T-helper 1 cell (primary cell): ENCODE measurements around the gene MAP1A.
"Not testable (repeated sequence)": the region's sequence is repeated elsewhere in the genome, so short reads cannot be mapped to it uniquely, and the experiment has no call there.

ENCODE experiments used
- DNase-seq, 5 donors: peaks; one replicate each; pipeline ENCODE4 v3.0.0-alpha.2; 2012 to 2020

The MAP1A gene

GRCh38 chr15:43531018-43531670 is 13.7 kb downstream of the MAP1A start:
- DNase-seq, result no peak

- not testable (repeated sequence) for DNase-seq
Measured at GRCh38 chr15:43532826-43533225, 15.4 kb downstream of the MAP1A start.

GRCh38 chr15:43534897-43535296 is 17.5 kb downstream of the MAP1A start:
- no peak for DNase-seq

DNA sequence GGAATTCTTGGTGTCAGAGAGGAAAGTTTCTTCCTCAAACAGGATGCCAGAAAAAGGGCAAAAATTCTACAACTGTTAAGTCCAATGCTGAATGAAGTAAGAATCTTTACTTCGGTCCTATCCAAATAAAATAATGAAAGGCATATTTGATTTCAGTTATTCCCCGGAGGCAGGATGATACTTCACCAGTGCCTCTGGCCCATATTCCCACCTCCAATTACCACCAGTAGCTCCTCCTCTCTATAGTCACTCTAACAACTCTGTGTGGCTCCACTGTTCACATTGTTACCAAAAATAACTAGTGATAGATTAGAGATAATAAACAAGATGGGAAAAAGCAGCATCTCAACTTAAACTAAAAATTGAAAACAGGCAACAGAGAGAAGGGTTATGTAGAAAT is 20.7 kb downstream of the MAP1A start:
- DNase-seq, result no peak

DNA sequence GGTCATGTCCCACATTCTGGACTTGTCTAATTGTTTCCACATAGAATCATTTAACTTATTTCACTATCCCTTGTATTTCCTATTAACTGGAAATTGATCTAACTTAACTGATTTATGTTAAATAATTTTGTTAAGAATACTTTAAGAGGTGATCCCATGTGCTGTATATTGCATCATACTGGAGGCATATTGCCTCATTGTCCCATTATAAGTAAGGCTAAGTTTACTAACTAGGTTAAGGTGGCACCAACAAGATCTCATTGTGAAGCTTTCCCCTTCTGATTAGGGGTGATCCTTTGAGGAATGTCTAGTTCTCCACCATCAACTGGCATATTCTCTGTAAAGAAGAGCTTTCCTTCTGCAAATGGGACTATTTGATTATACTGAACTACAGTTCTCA is 24.4 kb downstream of the MAP1A start:
- peak in 1 of 5 donors; percentile 18 for DNase-seq

DNA sequence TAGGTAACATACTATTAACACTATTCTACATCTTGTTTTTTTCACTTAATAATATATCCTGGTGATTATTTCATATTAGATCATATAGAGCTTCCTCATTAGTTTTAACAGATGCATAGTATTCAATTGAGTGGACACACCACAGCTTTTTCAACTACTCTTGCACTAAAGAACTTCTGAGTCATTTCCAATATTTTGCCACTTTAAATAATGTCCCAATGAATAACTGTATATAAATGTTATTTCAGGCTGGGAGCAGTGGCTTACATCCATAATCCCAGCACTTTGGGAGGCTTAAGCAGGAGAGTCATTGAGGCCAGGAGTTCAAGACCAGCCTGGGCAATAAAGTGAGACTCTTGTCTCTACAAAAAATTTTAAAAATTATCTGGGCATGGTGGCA is 26.9 kb downstream of the MAP1A start:
- no peak for DNase-seq

DNA sequence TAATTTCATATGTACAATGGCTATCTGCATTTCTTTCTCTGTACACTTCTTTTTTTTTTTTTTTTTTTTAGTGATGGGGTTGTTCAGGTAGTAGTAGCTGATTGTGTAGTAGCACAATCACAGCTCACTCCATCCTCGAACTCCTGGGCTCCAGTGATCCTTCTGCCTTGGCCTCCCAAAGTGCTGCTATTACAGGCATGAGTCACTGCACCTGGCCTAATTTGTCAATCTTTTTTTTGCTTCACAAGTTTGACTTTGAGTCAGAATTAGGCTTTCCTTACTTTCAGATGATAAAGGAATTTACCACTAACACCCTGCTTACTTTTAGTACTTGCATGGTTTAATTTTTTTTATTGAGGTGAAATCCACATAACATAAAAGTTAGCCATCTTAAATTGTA is 28.0 kb downstream of the MAP1A start:
- no peak for DNase-seq

GRCh38 chr15:43547539-43547938 is 30.1 kb downstream of the MAP1A start:
- DNase-seq, result no peak

GRCh38 chr15:43550527-43551363 is 33.3 kb downstream of the MAP1A start:
- DNase-seq, result no peak

- no peak for DNase-seq
Measured at GRCh38 chr15:43552256-43552655, 34.8 kb downstream of the MAP1A start.

DNA sequence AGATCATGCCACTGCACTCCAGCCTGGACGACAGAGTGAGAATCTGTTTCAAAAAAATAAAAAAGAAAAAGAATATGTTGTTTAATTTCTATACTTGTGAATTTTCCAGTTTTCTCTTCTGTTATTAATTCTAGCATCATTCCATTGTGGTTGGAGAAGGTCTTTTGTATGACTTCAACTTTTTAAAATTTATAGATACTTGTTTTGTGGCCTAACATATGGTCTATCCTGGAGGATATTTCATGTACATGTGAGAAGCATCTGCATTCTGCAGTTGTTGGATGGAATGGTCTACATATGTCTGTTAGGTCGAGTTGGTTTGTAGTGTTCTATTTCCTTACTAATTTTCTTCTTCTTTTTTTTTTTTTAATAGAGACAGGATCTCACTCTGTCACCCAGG is 35.6 kb downstream of the MAP1A start:
- DNase-seq, result no peak

- DNase-seq, result not testable (repeated sequence)
Measured at GRCh38 chr15:43562753-43563152, 45.3 kb downstream of the MAP1A start.

DNA sequence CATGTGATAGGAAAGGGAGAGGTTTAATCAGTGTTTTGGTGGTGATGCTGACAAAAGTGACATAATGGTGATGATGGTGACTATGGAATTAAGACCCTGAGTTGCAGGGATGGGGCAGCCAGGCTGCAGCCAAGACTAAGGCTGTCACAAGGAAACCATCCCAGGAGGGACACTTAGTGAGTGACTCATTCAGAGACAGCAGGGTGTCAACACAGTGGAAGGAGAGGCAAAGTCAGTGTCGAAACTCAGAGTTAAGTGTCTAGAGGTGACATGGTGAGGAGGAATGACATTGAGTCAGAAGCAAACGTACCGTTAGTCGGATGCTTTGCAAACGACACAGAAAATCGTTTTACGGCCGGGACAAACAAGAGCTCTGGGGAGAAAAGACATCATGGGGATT is 46.4 kb downstream of the MAP1A start:
- DNase-seq, result not testable (repeated sequence)

DNA sequence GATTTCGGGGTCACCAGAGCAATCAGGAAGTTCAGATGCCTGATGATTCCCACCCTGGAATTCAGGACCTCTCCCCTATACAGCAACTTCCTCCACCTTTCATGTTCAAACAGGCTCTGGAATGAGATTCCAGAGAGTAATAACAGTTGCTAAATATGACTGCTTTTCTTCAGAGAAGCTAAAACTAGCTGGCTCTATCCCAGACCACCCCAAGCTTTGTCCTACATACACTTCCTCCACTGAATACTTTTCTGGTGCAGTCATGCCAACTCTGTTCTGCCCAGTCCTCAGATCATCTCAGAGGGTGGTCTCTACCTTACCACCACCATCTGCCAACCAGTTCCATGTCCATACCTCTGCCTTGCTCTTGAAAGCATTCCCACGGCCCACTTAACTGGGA is 49.2 kb downstream of the MAP1A start:
- DNase-seq, result not testable (repeated sequence)

- not testable (repeated sequence) for DNase-seq
Measured at GRCh38 chr15:43574607-43575006, 57.2 kb downstream of the MAP1A start.
